ENCODE measurements around the gene DYNLT5. TPM values are rescaled to one million over a fixed set of nuclear protein-coding genes. Genes with fewer than 3 reads are reported as not detected.

The DYNLT5 gene, protein sequence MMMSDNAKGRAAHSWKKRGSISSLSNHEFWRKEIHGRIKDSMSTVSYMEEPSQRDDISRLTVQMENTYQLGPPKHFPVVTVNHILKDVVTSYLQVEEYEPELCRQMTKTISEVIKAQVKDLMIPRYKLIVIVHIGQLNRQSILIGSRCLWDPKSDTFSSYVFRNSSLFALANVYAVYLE
- total RNA-seq = 1 to 10 TPM; 1.2 to 3.1 (median 1.7) TPM

- intact Hi-C loops (cut with DNase I) = no loop called here
- Histone ChIP-seq H3K4me3 (peak within 1 kb of the TSS; percentile 48 to 58 (median 53)), H3K9me3 (no peaks in the 10 kb centered on the region), H3K36me3 (no peaks in the 10 kb centered on the region), H3K27ac (replicated peaks in 1 of 4) (peak within 1 kb of the TSS in 2 of 4 donors; percentile 37 to 44), H3K27me3 (peaks cover 0 to 6% (median 0%) of the 10 kb centered on the region in 4 donors), H3K4me1 (peaks cover 7 to 18% (median 14%) of the 10 kb centered on the region in 4 donors)
- WGBS = 38% methylated on average over 15 of the region's 35 CpGs
- no peak for TF ChIP-seq EP300 (IDR thresholded peaks at IDR 0.05)
- peak in 2 of 3 experiments; percentile 4 to 9 for TF ChIP-seq CTCF (IDR thresholded peaks at IDR 0.05)
- TF ChIP-seq POLR2A (IDR thresholded peaks at IDR 0.05; ENCODE audit: low read depth) = no peak
- TF ChIP-seq POLR2AphosphoS5 (IDR thresholded peaks at IDR 0.05) = peak in 1 of 2 donors; percentile 8
- DNase-seq (ENCODE audit: extremely low spot score) = no peak
These were observed at the start of gene DYNLT5 for GRCh38 chr1:66752000-66752592. DYNLT5 (plus strand) TSS chr1:66752459; CDS start chr1:66754659, 2,200 bp downstream.

DNA sequence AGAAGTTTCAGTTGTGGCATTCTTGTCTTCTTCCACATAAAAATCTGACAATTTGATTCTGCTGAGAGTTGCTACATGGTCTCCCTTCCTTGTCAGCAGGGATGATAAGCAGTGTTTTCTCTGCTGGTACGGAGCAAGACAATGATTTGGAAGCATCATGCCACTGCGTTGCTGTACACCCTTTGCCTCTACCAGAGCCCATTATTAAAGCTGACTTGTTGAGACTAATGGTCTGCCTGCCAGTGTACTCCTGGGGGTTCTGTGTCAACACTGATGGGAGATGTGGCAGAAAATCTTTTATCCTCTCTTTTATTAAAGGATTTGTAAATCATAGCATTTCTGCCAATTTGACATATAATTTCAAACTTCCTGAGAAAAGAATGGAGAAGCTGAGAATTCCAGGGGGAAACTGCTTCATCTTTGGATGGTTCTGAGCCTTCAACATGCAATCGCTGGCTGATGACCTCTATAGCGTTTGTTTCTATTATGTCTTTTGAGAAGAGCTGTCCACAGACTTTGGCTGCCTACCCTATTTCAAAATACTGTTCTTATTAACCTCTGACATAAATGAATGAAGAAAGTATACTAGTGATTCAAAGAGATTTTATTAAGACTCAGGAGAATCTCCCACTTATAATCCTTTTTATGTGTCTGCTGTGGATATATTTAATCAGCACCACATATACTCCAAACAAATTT, 47.9 kb upstream of the DYNLT5 start:
- 79% methylated on average over 4 of the region's 4 CpGs for WGBS
- no peak for TF ChIP-seq POLR2A (IDR thresholded peaks at IDR 0.05; ENCODE audit: low read depth)
- TF ChIP-seq CTCF (IDR thresholded peaks at IDR 0.05) = no peak
- no peak for TF ChIP-seq EP300 (IDR thresholded peaks at IDR 0.05)
- no peak for TF ChIP-seq POLR2AphosphoS5 (IDR thresholded peaks at IDR 0.05)
- intact Hi-C loops (cut with DNase I) = no loop called here
- no peak overlapping the region for H3K4me3 ChIP-seq
- no peaks in the 10 kb centered on the region for H3K9me3 ChIP-seq
- no peaks in the 10 kb centered on the region for H3K4me1 ChIP-seq
- DNase-seq (ENCODE audit: extremely low spot score) = no peak
- peaks cover 0 to under 1% (median 0%) of the 10 kb centered on the region in 4 donors for H3K36me3 ChIP-seq
- H3K27ac ChIP-seq (replicated peaks in 1 of 4) = no peak overlapping the region
- no peaks in the 10 kb centered on the region for H3K27me3 ChIP-seq

- no peak for TF ChIP-seq POLR2AphosphoS5 (IDR thresholded peaks at IDR 0.05)
- no peak for TF ChIP-seq EP300 (IDR thresholded peaks at IDR 0.05)
- TF ChIP-seq CTCF (IDR thresholded peaks at IDR 0.05) = no peak
- TF ChIP-seq POLR2A (IDR thresholded peaks at IDR 0.05; ENCODE audit: low read depth) = no peak
- intact Hi-C loops (cut with DNase I) = no loop called here
- 72% methylated on average over 5 of the region's 5 CpGs for WGBS
These were observed 47.1 kb upstream of the DYNLT5 start for GRCh38 chr1:66705110-66705509.

DNA sequence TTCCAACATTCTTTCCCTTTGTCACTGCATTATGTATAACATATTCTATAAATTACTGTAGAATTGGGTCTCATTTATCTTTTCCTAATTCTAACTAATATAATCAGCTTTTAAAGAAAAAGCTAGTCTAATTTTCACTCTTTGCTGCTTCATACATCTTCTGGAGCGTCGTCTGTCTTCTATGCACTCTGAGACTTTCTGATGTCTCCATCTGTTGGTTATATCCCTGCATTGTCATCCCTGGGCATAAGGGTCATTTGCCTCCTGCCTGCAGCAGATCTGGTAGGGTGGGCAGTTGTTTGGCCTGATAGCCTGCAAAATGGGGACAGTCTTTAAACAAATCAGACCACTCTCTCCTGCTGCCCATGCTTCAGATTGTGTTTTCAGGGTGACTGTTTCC, 40.8 kb upstream of the DYNLT5 start:
- Histone ChIP-seq H3K4me3 (no peak overlapping the region), H3K4me1 (no peaks in the 10 kb centered on the region), H3K27ac (replicated peaks in 1 of 4) (no peak overlapping the region), H3K36me3 (no peaks in the 10 kb centered on the region), H3K27me3 (no peaks in the 10 kb centered on the region), H3K9me3 (no peaks in the 10 kb centered on the region)
- WGBS = 25% methylated on average over 2 of the region's 2 CpGs
- TF ChIP-seq CTCF (IDR thresholded peaks at IDR 0.05) (no peak), POLR2AphosphoS5 (IDR thresholded peaks at IDR 0.05) (no peak), POLR2A (IDR thresholded peaks at IDR 0.05; ENCODE audit: low read depth) (no peak), EP300 (IDR thresholded peaks at IDR 0.05) (no peak)
- intact Hi-C loops (cut with DNase I) = no loop called here
- no peak for DNase-seq (ENCODE audit: extremely low spot score)

More at GRCh38 chr1:66705110-66705509, 47.1 kb upstream of the DYNLT5 start:
- H3K4me1 ChIP-seq = no peaks in the 10 kb centered on the region
- H3K27me3 ChIP-seq = no peaks in the 10 kb centered on the region
- no peaks in the 10 kb centered on the region for H3K36me3 ChIP-seq
- H3K27ac ChIP-seq (replicated peaks in 1 of 4) = no peak overlapping the region
- H3K4me3 ChIP-seq = no peak overlapping the region
- no peaks in the 10 kb centered on the region for H3K9me3 ChIP-seq
- DNase-seq (ENCODE audit: extremely low spot score) = no peak
